Omental fat pad (tissue), 4 donors: ENCODE measurements around the gene HEATR5A. TPM values are rescaled to one million over a fixed set of nuclear protein-coding genes. Genes with fewer than 3 reads are reported as not detected.
"Not testable (repeated sequence)": the region's sequence is repeated elsewhere in the genome, so short reads cannot be mapped to it uniquely, and the experiment has no call there.

Experiments used
- ATAC-seq: fragments of 150-250 bp; one replicate; pipeline ENCODE4 v1.9.1; 2016; ENCODE audit warnings: mild to moderate bottlenecking, moderate library complexity; ENCODE audit not compliant: low FRiP score
- DNase-seq: peaks from one replicate; pipeline ENCODE4 v3.0.0-alpha.2; 2019; ENCODE audit warnings: low spot score
- total RNA-seq, 4 donors: library from RNA; depleted of rRNA; stranded (reverse); fragments of >200 nt; gene quantifications; one replicate each; pipeline ENCODE4 v1.1.0, GENCODE V29; 2016
- TF ChIP-seq, protein P1 (sequence below), 3 donors: fragments of 450-650 bp; IDR thresholded peaks; one replicate each; pipeline ENCODE4 v1.5.1; 2016 to 2017; ENCODE audit warnings: antibody characterized with exemption in 3 of 3, mild to moderate bottlenecking in 3 of 3, moderate library complexity in 2 of 3

Gene HEATR5A
- total RNA-seq, 4 donors from 2014 or later = 29.4 to 41.8 (median 31.9) TPM

GRCh38 chr14:31440280-31440679, 19.9 kb upstream of the HEATR5A start:
- TF ChIP-seq, protein P1, sequence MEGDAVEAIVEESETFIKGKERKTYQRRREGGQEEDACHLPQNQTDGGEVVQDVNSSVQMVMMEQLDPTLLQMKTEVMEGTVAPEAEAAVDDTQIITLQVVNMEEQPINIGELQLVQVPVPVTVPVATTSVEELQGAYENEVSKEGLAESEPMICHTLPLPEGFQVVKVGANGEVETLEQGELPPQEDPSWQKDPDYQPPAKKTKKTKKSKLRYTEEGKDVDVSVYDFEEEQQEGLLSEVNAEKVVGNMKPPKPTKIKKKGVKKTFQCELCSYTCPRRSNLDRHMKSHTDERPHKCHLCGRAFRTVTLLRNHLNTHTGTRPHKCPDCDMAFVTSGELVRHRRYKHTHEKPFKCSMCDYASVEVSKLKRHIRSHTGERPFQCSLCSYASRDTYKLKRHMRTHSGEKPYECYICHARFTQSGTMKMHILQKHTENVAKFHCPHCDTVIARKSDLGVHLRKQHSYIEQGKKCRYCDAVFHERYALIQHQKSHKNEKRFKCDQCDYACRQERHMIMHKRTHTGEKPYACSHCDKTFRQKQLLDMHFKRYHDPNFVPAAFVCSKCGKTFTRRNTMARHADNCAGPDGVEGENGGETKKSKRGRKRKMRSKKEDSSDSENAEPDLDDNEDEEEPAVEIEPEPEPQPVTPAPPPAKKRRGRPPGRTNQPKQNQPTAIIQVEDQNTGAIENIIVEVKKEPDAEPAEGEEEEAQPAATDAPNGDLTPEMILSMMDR (IDR thresholded peaks at IDR 0.05) = no peak
- ATAC-seq = no peak
- DNase-seq = no peak

GRCh38 chr14:31439561-31439960, 19.2 kb upstream of the HEATR5A start:
- DNase-seq (no peak), ATAC-seq (no peak)
- TF ChIP-seq, protein P1 (IDR thresholded peaks at IDR 0.05) = no peak

GRCh38 chr14:31437045-31437691, 16.8 kb upstream of the HEATR5A start:
- not testable (repeated sequence) for ATAC-seq

GRCh38 chr14:31435276-31435675, 14.9 kb upstream of the HEATR5A start:
- no peak for DNase-seq
- TF ChIP-seq, protein P1 (IDR thresholded peaks at IDR 0.05) = no peak
- peak; percentile 87 for ATAC-seq

More at GRCh38 chr14:31437045-31437691, 16.8 kb upstream of the HEATR5A start:
- not testable (repeated sequence) for DNase-seq

DNA sequence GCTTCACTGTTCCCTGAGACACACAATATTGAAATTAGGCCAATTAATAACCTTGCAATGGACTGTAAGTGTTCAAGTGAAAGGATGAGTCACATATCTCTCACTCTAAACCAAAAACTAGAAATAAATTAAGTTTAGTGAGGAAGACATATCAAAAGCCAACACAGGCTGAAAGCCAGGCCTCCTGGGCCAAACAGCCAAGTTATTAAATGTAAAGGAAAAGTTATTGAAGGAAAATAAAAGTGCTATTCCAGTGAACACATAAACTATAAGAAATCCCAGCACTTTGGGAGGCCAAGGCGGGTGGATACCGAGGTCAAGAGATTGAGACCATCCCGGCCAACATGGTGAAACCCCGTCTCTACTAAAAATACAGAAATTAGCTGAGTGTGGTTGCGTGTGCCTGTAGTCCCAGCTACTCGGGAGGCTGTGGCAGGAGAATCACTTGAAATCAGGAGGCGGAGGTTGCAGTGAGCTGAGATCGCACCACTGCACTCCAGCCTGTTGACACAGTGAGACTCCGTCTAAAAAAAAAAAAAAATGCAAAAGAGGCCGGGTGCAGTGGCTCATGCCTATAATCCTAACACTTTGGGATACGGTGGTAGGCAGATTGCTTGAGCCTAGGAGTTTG, 10.4 kb upstream of the HEATR5A start:
- TF ChIP-seq, protein P1 (IDR thresholded peaks at IDR 0.05) = no peak
- no peak for DNase-seq
- no peak for ATAC-seq

- no peak for ATAC-seq
- TF ChIP-seq, protein P1 (IDR thresholded peaks at IDR 0.05) = no peak
- DNase-seq = no peak
Observed at GRCh38 chr14:31429791-31430190, 9.4 kb upstream of the HEATR5A start.

DNA sequence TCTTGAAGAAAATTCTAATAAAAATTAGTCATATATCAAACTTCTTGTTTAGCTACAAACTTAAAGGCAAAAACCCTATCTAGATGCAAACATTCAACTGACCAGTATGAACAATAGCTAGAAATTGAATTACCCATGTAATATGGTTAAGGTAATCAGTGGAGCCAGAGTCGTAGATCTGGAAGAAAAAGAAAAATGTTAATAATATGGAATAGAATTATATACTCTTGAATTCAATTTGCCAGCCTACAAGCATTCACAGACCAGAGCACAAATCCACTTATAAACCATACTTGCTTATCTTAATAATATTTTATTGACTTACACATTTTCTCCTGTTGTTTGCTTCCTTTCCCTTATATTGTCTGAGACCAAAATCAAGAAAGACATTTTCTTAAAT, 7.7 kb upstream of the HEATR5A start:
- DNase-seq (no peak), ATAC-seq (no peak)
- TF ChIP-seq, protein P1 (IDR thresholded peaks at IDR 0.05) = no peak
